Pons (tissue), 1 donor: ENCODE measurements around the gene SH3GL3.

Experiments
- DNase-seq: peaks from one replicate; pipeline ENCODE4 v3.0.0-alpha.2; 2016; ENCODE audit warnings: low spot score

Gene SH3GL3

GRCh38 chr15:83569341-83569740 is 122.2 kb downstream of the SH3GL3 start:
- DNase-seq = no peak

GRCh38 chr15:83570756-83571155 is 123.6 kb downstream of the SH3GL3 start:
- DNase-seq = no peak

- peak; percentile 98 for DNase-seq
Measured at GRCh38 chr15:83571820-83572707, 124.9 kb downstream of the SH3GL3 start.

GRCh38 chr15:83574345-83574744 is 127.2 kb downstream of the SH3GL3 start:
- DNase-seq = no peak

- no peak for DNase-seq
Measured at GRCh38 chr15:83578691-83579090, 131.6 kb downstream of the SH3GL3 start.

- no peak for DNase-seq
Measured at GRCh38 chr15:83581381-83581780, 134.2 kb downstream of the SH3GL3 start.

- DNase-seq = no peak
Measured at GRCh38 chr15:83582381-83582780, 135.2 kb downstream of the SH3GL3 start.

GRCh38 chr15:83585601-83586335 is 138.6 kb downstream of the SH3GL3 start:
- no peak for DNase-seq

GRCh38 chr15:83587091-83587490 is 139.9 kb downstream of the SH3GL3 start:
- DNase-seq = no peak

- no peak for DNase-seq
Measured at GRCh38 chr15:83588441-83588840, 141.3 kb downstream of the SH3GL3 start.

- no peak for DNase-seq
Measured at GRCh38 chr15:83592370-83593040, 145.4 kb downstream of the SH3GL3 start.

GRCh38 chr15:83595191-83595590 is 148.1 kb downstream of the SH3GL3 start:
- no peak for DNase-seq

GRCh38 chr15:83598031-83598430 is 150.9 kb downstream of the SH3GL3 start:
- DNase-seq = no peak

GRCh38 chr15:83602021-83602420 is 154.9 kb downstream of the SH3GL3 start:
- no peak for DNase-seq

GRCh38 chr15:83604549-83604948 is 157.4 kb downstream of the SH3GL3 start:
- no peak for DNase-seq

- DNase-seq = no peak
Measured at GRCh38 chr15:83605111-83605945, 158.2 kb downstream of the SH3GL3 start.

GRCh38 chr15:83610132-83610531 is 163.0 kb downstream of the SH3GL3 start:
- no peak for DNase-seq

GRCh38 chr15:83610901-83611685 is 164.0 kb downstream of the SH3GL3 start:
- no peak for DNase-seq

- no peak for DNase-seq
Measured at GRCh38 chr15:83612226-83612625, 165.1 kb downstream of the SH3GL3 start.

- peak; percentile 8 for DNase-seq
Measured at GRCh38 chr15:83612898-83613635, 165.9 kb downstream of the SH3GL3 start.
